ENCODE results near the gene HPN.
"Not testable (repeated sequence)": the region's sequence is repeated elsewhere in the genome, so short reads cannot be mapped to it uniquely, and the experiment has no call there.

Gene HPN

DNA sequence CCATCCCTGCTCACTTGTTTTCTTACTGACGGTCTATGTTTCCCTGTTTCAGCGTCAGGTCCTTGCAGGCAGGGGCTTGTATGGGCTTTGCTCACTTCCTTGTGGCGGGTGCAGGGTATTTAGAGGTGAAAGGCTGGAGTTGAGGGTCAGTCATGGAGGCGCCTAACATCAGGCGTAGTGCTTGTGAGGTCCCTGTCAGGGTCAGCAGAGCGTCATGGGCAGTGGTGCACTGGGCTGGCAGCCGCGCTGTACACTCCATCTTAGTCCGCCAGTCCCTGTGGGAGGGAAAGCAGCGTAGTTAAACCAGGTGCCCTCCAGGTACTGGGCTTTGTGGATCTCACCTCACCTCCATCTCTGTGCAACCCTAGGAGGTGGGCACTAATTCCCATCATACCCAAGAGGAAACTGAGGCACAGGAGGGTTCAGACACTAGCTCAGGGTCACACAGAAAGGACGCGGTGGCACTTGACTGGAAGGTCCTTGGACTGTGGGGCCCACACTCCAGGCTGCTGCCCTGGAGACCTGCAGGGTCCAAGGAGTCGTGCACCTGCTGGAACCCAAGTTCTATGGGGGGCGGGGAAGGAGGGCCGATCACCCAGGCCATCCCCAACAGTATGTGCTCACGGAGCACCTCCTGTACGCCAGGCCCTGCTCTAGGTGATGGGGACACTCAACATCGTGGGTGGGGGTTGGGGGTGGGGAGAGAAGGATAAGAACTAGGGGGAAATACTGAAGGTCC, 36.8 kb upstream of the HPN start:
- POLR2A ChIA-PET, result no interaction called here
- TF ChIP-seq CTBP1 (IDR thresholded peaks at IDR 0.05; ENCODE audit: borderline replicate concordance) (no peak), FOXK2 (IDR thresholded peaks at IDR 0.05) (no peak), NFRKB (IDR thresholded peaks at IDR 0.05) (no peak), BHLHE40 (IDR thresholded peaks at IDR 0.05; ENCODE audit: borderline replicate concordance) (no peak), FOXA1 (IDR thresholded peaks at IDR 0.05) (no peak)
- TF ChIP-seq, protein P1, sequence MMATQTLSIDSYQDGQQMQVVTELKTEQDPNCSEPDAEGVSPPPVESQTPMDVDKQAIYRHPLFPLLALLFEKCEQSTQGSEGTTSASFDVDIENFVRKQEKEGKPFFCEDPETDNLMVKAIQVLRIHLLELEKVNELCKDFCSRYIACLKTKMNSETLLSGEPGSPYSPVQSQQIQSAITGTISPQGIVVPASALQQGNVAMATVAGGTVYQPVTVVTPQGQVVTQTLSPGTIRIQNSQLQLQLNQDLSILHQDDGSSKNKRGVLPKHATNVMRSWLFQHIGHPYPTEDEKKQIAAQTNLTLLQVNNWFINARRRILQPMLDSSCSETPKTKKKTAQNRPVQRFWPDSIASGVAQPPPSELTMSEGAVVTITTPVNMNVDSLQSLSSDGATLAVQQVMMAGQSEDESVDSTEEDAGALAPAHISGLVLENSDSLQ (IDR thresholded peaks at IDR 0.05), result no peak
- no peak for DNase-seq (ENCODE audit: extremely low spot score)
- CTCF ChIA-PET, result no interaction called here

DNA sequence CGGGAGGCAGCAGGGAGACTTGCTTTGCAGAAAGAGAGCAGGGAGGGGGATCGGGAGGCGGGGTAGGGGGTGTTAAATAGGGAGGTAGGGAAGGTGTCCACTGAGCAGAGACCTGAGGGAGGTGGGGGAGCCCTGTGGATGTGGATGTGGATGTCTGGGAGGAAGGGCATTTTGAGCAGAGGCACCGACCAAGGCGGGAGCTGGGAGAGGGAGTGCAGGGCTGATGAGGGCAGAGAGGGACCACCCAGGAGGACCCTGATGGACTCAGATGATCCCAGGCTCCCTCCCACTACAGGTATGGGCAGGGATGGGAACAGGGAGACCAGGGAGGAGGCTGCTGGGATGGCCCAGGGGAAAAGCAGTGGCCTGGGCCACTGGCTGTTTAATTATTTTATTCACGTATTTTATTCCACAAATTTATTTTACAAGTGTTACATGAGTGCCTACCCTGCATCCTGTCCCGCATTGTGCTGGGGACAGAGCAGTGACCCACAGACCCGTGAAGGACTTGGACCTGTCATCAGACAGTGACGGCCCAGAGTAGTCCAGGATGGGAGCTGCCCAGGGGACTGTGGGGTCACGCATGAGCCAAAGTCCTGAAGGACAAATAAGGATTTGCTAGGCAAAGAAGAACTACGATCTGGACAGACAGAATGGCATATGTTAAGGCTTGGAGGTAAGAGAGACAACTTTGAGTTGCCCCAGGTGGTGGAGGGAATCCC, 36.1 kb upstream of the HPN start:
- no peak for TF ChIP-seq NFRKB (IDR thresholded peaks at IDR 0.05)
- TF ChIP-seq ZNF384 (IDR thresholded peaks at IDR 0.05), result no peak
- TF ChIP-seq L3MBTL2 (conservative IDR thresholded peaks at IDR 0.05), result no peak
- no peak for TF ChIP-seq CTBP1 (IDR thresholded peaks at IDR 0.05; ENCODE audit: borderline replicate concordance)
- TF ChIP-seq ELF4 (IDR thresholded peaks at IDR 0.05), result no peak
- TF ChIP-seq SP1 (IDR thresholded peaks at IDR 0.05), result no peak
- no peak for TF ChIP-seq LEF1 (IDR thresholded peaks at IDR 0.05; ENCODE audit: borderline replicate concordance)
- TF ChIP-seq, protein P1 (IDR thresholded peaks at IDR 0.05), result no peak
- no peak for TF ChIP-seq FOXA1 (IDR thresholded peaks at IDR 0.05)
- no peak for TF ChIP-seq FOXK2 (IDR thresholded peaks at IDR 0.05)
- TF ChIP-seq ARNT (IDR thresholded peaks at IDR 0.05), result no peak
- no peak for TF ChIP-seq FOXM1 (IDR thresholded peaks at IDR 0.05; ENCODE audit: borderline replicate concordance)
- no peak for TF ChIP-seq TARDBP (IDR thresholded peaks at IDR 0.05)
- no peak for DNase-seq (ENCODE audit: extremely low spot score)
- ChIA-PET CTCF (no interaction called here), POLR2A (no interaction called here)

DNA sequence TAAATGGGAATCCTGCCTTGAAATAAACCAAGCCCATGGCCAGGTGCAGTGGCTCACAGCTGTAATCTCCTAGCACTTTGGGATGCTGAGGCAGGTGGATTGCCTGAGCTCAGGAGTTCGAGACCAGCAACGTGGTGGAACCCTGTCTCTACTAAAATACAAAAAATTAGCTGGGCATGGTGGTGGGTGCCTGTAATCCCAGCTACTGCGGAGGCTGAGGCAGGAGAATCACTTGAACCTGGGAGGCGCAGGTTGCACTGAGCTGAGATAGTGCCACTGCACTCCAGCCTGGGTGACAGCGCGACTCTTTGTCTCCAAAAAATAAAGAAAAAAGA, 35.5 kb upstream of the HPN start:
- DNase-seq (ENCODE audit: extremely low spot score); POLR2A ChIA-PET; CTCF ChIA-PET: not testable (repeated sequence)

DNA sequence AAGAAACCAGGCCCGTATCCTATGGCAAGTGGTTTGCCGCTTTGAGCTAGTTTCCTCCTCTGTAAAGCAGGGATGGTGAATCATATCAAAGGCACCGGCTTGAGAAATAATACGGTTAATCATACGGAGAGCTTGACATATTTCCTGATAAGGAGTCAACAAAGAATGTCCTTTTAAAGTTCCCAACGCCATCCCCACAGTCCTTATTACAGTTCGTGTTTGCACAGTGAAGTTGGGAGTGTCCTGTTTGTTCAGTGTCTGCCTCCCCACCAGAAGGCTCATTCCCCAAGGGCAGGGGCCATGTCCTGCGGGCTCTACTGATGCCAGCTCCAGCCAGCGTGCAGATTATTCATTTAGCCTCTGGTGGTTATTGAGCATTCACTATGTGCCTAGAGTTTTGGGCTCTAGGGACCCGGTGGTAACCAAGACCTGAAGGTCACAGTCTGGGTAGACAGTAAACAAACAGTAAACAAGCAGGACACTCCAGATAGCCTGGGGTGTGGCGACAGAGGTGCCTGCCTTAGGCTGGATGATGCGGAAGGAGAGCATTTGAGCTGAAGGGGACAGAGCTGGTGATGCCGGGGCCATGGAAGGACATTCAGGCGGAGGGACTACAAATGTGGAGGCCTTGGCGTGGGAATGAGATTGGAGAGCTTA, 35.1 kb upstream of the HPN start:
- ChIA-PET CTCF (no interaction called here), POLR2A (no interaction called here)
- DNase-seq (ENCODE audit: extremely low spot score), result no peak
- TF ChIP-seq FOXA1 (IDR thresholded peaks at IDR 0.05) (no peak), SP1 (IDR thresholded peaks at IDR 0.05) (no peak)

DNA sequence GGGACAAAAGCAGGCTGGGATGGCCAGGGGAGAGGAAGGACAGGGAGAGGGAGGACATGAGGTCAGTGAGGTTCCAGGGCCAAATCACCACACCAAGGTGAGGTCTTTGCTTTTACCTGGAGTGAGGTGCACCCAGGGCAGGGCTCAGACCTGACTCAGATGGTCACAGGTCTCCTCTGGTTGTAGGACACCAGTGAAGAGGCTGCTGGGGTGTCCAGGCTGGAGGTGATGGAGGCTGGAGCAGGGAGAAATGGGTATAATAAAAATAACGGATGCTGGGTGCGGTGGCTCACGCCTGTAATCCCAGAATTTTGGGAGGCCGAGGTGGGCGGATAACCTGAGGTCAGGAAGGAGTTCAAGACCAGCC, 34.5 kb upstream of the HPN start:
- no peak for TF ChIP-seq ZNF384 (IDR thresholded peaks at IDR 0.05)
- TF ChIP-seq HDGF (IDR thresholded peaks at IDR 0.05; ENCODE audit: borderline replicate concordance), result no peak
- TF ChIP-seq FOXK2 (IDR thresholded peaks at IDR 0.05), result no peak
- TF ChIP-seq TARDBP (IDR thresholded peaks at IDR 0.05), result no peak
- TF ChIP-seq ELF4 (IDR thresholded peaks at IDR 0.05), result no peak
- no peak for TF ChIP-seq FOXA1 (IDR thresholded peaks at IDR 0.05)
- no peak for TF ChIP-seq ARNT (IDR thresholded peaks at IDR 0.05)
- TF ChIP-seq L3MBTL2 (conservative IDR thresholded peaks at IDR 0.05), result no peak
- no peak for TF ChIP-seq FOXM1 (IDR thresholded peaks at IDR 0.05; ENCODE audit: borderline replicate concordance)
- TF ChIP-seq, protein P1 (IDR thresholded peaks at IDR 0.05), result no peak
- no peak for TF ChIP-seq BHLHE40 (IDR thresholded peaks at IDR 0.05; ENCODE audit: borderline replicate concordance)
- TF ChIP-seq SP1 (IDR thresholded peaks at IDR 0.05), result no peak
- no peak for TF ChIP-seq CTBP1 (IDR thresholded peaks at IDR 0.05; ENCODE audit: borderline replicate concordance)
- no peak for TF ChIP-seq SUZ12 (IDR thresholded peaks at IDR 0.05)
- TF ChIP-seq LEF1 (IDR thresholded peaks at IDR 0.05; ENCODE audit: borderline replicate concordance), result no peak
- ChIA-PET POLR2A (no interaction called here), CTCF (no interaction called here)
- no peak for DNase-seq (ENCODE audit: extremely low spot score)

DNA sequence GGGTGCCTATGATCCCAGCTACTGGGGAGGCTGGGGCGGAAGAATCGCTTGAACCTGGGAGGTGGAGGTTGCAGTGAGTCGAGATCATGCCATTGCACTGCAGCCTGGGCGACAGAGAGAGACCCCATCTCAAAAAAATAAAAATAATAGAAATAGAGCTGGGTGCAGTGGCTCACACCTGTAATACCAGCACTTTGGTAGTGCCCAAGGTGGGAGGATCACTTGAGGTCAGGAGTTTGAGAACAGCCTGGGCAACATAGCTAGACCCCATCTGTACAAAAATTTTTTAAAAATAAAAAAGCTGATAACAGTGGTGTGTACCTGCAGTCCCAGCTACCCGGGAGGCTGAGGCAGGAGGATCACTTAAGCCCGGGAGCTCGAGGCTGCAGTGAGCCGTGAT, 34.1 kb upstream of the HPN start:
- POLR2A ChIA-PET; CTCF ChIA-PET; DNase-seq (ENCODE audit: extremely low spot score): not testable (repeated sequence)

DNA sequence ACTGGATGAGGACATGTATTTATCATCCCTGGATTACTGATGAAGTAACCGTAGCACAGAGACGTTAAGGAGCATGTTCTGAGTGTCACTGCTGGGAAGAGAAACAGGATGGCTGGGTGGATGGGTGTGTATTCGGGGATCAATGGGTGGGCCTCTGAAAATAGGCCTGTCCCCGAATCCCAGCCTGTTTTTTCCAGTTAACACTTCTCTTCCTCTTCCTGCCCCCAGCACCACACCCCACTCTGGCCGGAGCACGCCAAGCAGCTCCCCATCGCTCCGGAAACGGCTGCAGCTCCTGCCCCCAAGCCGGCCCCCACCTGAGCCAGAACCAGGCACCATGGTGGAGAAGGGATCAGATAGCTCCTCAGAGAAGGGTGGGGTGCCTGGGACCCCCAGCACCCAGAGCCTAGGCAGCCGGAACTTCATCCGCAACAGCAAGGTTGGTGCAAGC, 32.6 kb upstream of the HPN start:
- CTCF ChIA-PET, result no interaction called here
- no peak for DNase-seq (ENCODE audit: extremely low spot score)
- POLR2A ChIA-PET, result interaction anchor here (1.7 kb wide), 1 partner anchor 9 kb away, joined by 5 read pairs; the partner anchor contains the start of gene GRAMD1A
- TF ChIP-seq, protein P1 (IDR thresholded peaks at IDR 0.05), result no peak
- TF ChIP-seq L3MBTL2 (conservative IDR thresholded peaks at IDR 0.05), result no peak
- no peak for TF ChIP-seq FOXK2 (IDR thresholded peaks at IDR 0.05)
- no peak for TF ChIP-seq ZNF384 (IDR thresholded peaks at IDR 0.05)
- no peak for TF ChIP-seq ELF4 (IDR thresholded peaks at IDR 0.05)
- no peak for TF ChIP-seq LEF1 (IDR thresholded peaks at IDR 0.05; ENCODE audit: borderline replicate concordance)
- TF ChIP-seq SP1 (IDR thresholded peaks at IDR 0.05), result no peak

Data from HEK293T (cell line).